Endothelial cell of umbilical vein (primary cell): ENCODE results near the gene KDM4C. TPM values are rescaled to one million over a fixed set of nuclear protein-coding genes. Genes with fewer than 3 reads are reported as not detected.

Experiments
- BruUV-seq: library from RNA; stranded (reverse); fragments of 400-500 nt; replicated peaks from 2 replicates; lab custom pipeline; 2021; lab: Mats Ljungman, UMichigan
- CTCF ChIA-PET: fragments of 300-600, 350-600 bp; sonication (Branson Sonifier 250); formaldehyde crosslinking; loops from one replicate; lab custom pipeline; 2021; ENCODE audit warnings: antibody characterized with exemption, inconsistent platforms; lab: Charles Lee
- POLR2A ChIA-PET: fragments of 300-600, 350-600 bp; sonication (Branson Sonifier 250); formaldehyde crosslinking; loops from one replicate; lab custom pipeline; 2021; ENCODE audit warnings: antibody characterized with exemption, inconsistent platforms; lab: Charles Lee
- DNase-seq: peaks from one replicate; pipeline ENCODE4 v3.0.0-alpha.2; 2011; ENCODE audit warnings: low read depth, low spot score
- FAIRE-seq: peaks from 2 replicates; lab custom pipeline; 2011; peaks lifted over from hg19 to GRCh38; lab: Jason Lieb, UNC
- H2AFZ ChIP-seq: 2 replicates; pipeline ENCODE4 v1.6.0; 2012; ENCODE audit warnings: low read depth, low read length, control low read depth, inconsistent platforms
- H3K27ac ChIP-seq: 2 replicates; pipeline ENCODE4 v1.5.1; 2011; ENCODE audit warnings: low read depth, mild to moderate bottlenecking, control low read depth, low read length, moderate library complexity; ENCODE audit not compliant: insufficient read depth
- H3K27me3 ChIP-seq, 2 experiments: 2 replicates each; pipeline versions ENCODE4 v1.6.0 to v1.6.1; 2011; ENCODE audit warnings: low read length in 2 of 2, mixed read lengths in 1 of 2; ENCODE audit not compliant: control insufficient read depth in 2 of 2, insufficient read depth in 2 of 2
- H3K36me3 ChIP-seq, 2 experiments: 2 replicates in 1 of 2; 3 replicates in 1 of 2; pipeline ENCODE4 v1.5.1; 2011; ENCODE audit warnings: low read length in 2 of 2, mild to moderate bottlenecking in 1 of 2, moderate library complexity in 1 of 2; ENCODE audit not compliant: control insufficient read depth in 2 of 2, insufficient read depth in 2 of 2; ENCODE audit errors: extremely low read depth in 1 of 2
- H3K4me1 ChIP-seq: 3 replicates; pipeline ENCODE4 v1.5.1; 2011; ENCODE audit warnings: mild to moderate bottlenecking, low read length; ENCODE audit not compliant: control insufficient read depth, insufficient read depth; ENCODE audit errors: extremely low read depth
- H3K4me2 ChIP-seq: 2 replicates; pipeline ENCODE4 v1.6.1; 2011; ENCODE audit warnings: low read length, control low read depth, mixed read lengths; ENCODE audit not compliant: insufficient read depth
- H3K4me3 ChIP-seq, 3 experiments: fragments of 200-600 bp in 1 of 3; sonication (generic), shearing (Covaris generic) in 1 of 3; replicated peaks in 1 of 3; 2 replicates each; pipeline ENCODE4 v1.5.1; 2011 to 2016; ENCODE audit warnings: control low read depth in 3 of 3, low read length in 3 of 3, mild to moderate bottlenecking in 2 of 3, inconsistent platforms in 1 of 3, low read depth in 1 of 3, moderate library complexity in 1 of 3; ENCODE audit not compliant: insufficient read depth in 1 of 3
- H3K79me2 ChIP-seq: 2 replicates; pipeline ENCODE4 v1.6.0; 2012; ENCODE audit warnings: low read length, inconsistent platforms; ENCODE audit not compliant: control insufficient read depth, insufficient read depth
- H3K9ac ChIP-seq: replicated peaks from 2 replicates; pipeline ENCODE3; 2011; ENCODE audit warnings: low read length, control low read depth; ENCODE audit not compliant: insufficient read depth; ENCODE audit errors: extremely low read depth
- H3K9me1 ChIP-seq: replicated peaks from 3 replicates; pipeline ENCODE4 v1.6.0; 2011; ENCODE audit warnings: mild to moderate bottlenecking, low read length; ENCODE audit not compliant: control insufficient read depth, insufficient read depth; ENCODE audit errors: extremely low read depth
- H3K9me3 ChIP-seq: replicated peaks from 2 replicates; pipeline ENCODE4 v1.5.1; 2012; ENCODE audit warnings: low read length, inconsistent platforms; ENCODE audit not compliant: control insufficient read depth, insufficient read depth
- H4K20me1 ChIP-seq: replicated peaks from 2 replicates; pipeline ENCODE3; 2011; ENCODE audit warnings: mild to moderate bottlenecking, low read length; ENCODE audit not compliant: control insufficient read depth, insufficient read depth; ENCODE audit errors: extremely low read depth
- CTCF ChIP-seq, 2 donors: IDR thresholded peaks; 1 replicate in 1 of 2; 2 replicates in 1 of 2; pipeline ENCODE4 v1.5.1; 2011; ENCODE audit warnings: low read length in 2 of 2, mild to moderate bottlenecking in 2 of 2, moderate library complexity in 2 of 2, control low read depth in 1 of 2, inconsistent platforms in 1 of 2, low read depth in 1 of 2; ENCODE audit not compliant: insufficient read depth in 1 of 2; ENCODE audit errors: extremely low read depth in 1 of 2
- EZH2 ChIP-seq: IDR thresholded peaks from 2 replicates; pipeline ENCODE4 v1.6.1; 2012; ENCODE audit warnings: borderline replicate concordance, low read depth, mild to moderate bottlenecking, moderate library complexity, low read length, inconsistent platforms; ENCODE audit not compliant: severe bottlenecking
- FOS ChIP-seq: IDR thresholded peaks from 2 replicates; pipeline ENCODE4 v1.6.1; 2011; ENCODE audit warnings: mild to moderate bottlenecking, low read length, moderate library complexity, borderline replicate concordance; ENCODE audit not compliant: insufficient read depth
- GATA2 ChIP-seq: IDR thresholded peaks from 2 replicates; pipeline ENCODE4 v1.7.0; 2011; ENCODE audit warnings: low read depth, mild to moderate bottlenecking, moderate library complexity, mixed read lengths, low read length; ENCODE audit not compliant: insufficient read length, insufficient read depth
- JUN ChIP-seq: IDR thresholded peaks from 2 replicates; pipeline ENCODE4 v1.6.1; 2011; ENCODE audit warnings: borderline replicate concordance, low read depth; ENCODE audit not compliant: insufficient read length, insufficient read depth
- MAX ChIP-seq: IDR thresholded peaks from 2 replicates; pipeline ENCODE4 v1.6.1; 2011; ENCODE audit not compliant: insufficient read depth, insufficient read length
- MYC ChIP-seq: IDR thresholded peaks from one replicate; pipeline ENCODE4 v1.6.1; 2011; ENCODE audit warnings: mild to moderate bottlenecking, low read depth, low read length
- POLR2A ChIP-seq: IDR thresholded peaks from 2 replicates; pipeline ENCODE4 v1.6.1; 2012; ENCODE audit warnings: low read depth, mild to moderate bottlenecking, control low read depth, low read length
- POLR2AphosphoS5 ChIP-seq: IDR thresholded peaks from 2 replicates; pipeline ENCODE4 v1.6.1; 2012; ENCODE audit warnings: low read depth, mild to moderate bottlenecking, control low read depth, low read length, moderate library complexity; ENCODE audit not compliant: insufficient read depth
- dilution Hi-C: fragments of 300-500 bp; cut with MboI; formaldehyde crosslinking; loops from one replicate; pipeline ENCODE4 v1.15.0; 2019; ENCODE audit warnings: low sequenced_read_pairs; ENCODE audit not compliant: extremely low pct_ligation_motif_present
- intact Hi-C: fragments of 100-400 bp; cut with micrococcal nuclease; formaldehyde crosslinking; loops from one replicate; pipeline ENCODE4 v1.10.0; 2022
- polyA plus RNA-seq, 4 experiments: library from polyadenylated mRNA; depleted of rRNA in 3 of 4; stranded (reverse) in 3 of 4; unstranded in 1 of 4; fragments of >200 nt; gene quantifications; 2 replicates each; pipeline versions ENCODE4 v1.2.1 to v1.2.3, GENCODE V29; 2011 to 2012; ENCODE audit warnings: missing spikeins in 1 of 4
- total RNA-seq: library from RNA; stranded (reverse); gene quantifications from 2 replicates; pipeline ENCODE4 v1.2.3, GENCODE V29; 2021

The KDM4C gene
- total and polyA plus RNA-seq, 2 donors (not counting 3 experiments of a cell fraction or from before 2014, with no cell fraction given) = 5.4 to 15.0 TPM

- ChIA-PET CTCF (no interaction called here), POLR2A (no interaction called here)
- H3K79me2 ChIP-seq = no peaks in the 10 kb centered on the region
- H2AFZ ChIP-seq = no peak overlapping the region
- no peaks in the 10 kb centered on the region for H4K20me1 ChIP-seq
- H3K9ac ChIP-seq = no peak overlapping the region
- no peaks in the 10 kb centered on the region for H3K9me1 ChIP-seq
- DNase-seq (no peak), FAIRE-seq (no peak)
- no peak overlapping the region for H3K4me2 ChIP-seq
- no peak overlapping the region for H3K27ac ChIP-seq
- no peaks in the 10 kb centered on the region for H3K36me3 ChIP-seq
- no TSS peak for BruUV-seq
- no peaks in the 10 kb centered on the region for H3K27me3 ChIP-seq
- intact Hi-C loops = no loop called here
- TF ChIP-seq POLR2AphosphoS5 = no peak
- no peak for TF ChIP-seq CTCF (IDR thresholded peaks at IDR 0.05; ENCODE audit: extremely low read depth in 1 of 2, insufficient read depth in 1 of 2, low read depth in 1 of 2, low read length in 2 of 2)
- no peak for TF ChIP-seq MAX
- TF ChIP-seq MYC = no peak
- TF ChIP-seq EZH2 = no peak
- no peak for TF ChIP-seq JUN
- no peak for TF ChIP-seq POLR2A
- TF ChIP-seq GATA2 = no peak
- no peak for TF ChIP-seq FOS
- no peaks in the 10 kb centered on the region for H3K9me3 ChIP-seq
- dilution Hi-C loops = no loop called here
- H3K4me1 ChIP-seq = no peaks in the 10 kb centered on the region
- no peak overlapping the region for H3K4me3 ChIP-seq
Measured at GRCh38 chr9:7137040-7137439, 379.3 kb downstream of the KDM4C start.
